HG02642 (cell line): Measurements from ENCODE around the gene AUH.
"Not testable (repeated sequence)": the region's sequence is repeated elsewhere in the genome, so short reads cannot be mapped to it uniquely, and the experiment has no call there.

ENCODE experiments used
- ATAC-seq: cut with Tn5 transposase; IDR thresholded peaks from one replicate; pipeline ENCODE4 v1.9.1; 2021; ENCODE audit warnings: mild to moderate bottlenecking; ENCODE audit not compliant: unreplicated experiment, poor library complexity

The AUH gene, protein sequence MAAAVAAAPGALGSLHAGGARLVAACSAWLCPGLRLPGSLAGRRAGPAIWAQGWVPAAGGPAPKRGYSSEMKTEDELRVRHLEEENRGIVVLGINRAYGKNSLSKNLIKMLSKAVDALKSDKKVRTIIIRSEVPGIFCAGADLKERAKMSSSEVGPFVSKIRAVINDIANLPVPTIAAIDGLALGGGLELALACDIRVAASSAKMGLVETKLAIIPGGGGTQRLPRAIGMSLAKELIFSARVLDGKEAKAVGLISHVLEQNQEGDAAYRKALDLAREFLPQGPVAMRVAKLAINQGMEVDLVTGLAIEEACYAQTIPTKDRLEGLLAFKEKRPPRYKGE

GRCh38 chr9:91361291-91362050 lies at the start of gene AUH:
TSS of gene AUH (minus strand) at chr9:91361918. CDS start at chr9:91361889, 29 bp downstream.
- ATAC-seq: peak; percentile 92

- no peak for ATAC-seq
Observed at GRCh38 chr9:91411096-91411771, 49.5 kb upstream of the AUH start.

GRCh38 chr9:91410161-91410560 lies 48.4 kb upstream of the AUH start:
- ATAC-seq: no peak

DNA sequence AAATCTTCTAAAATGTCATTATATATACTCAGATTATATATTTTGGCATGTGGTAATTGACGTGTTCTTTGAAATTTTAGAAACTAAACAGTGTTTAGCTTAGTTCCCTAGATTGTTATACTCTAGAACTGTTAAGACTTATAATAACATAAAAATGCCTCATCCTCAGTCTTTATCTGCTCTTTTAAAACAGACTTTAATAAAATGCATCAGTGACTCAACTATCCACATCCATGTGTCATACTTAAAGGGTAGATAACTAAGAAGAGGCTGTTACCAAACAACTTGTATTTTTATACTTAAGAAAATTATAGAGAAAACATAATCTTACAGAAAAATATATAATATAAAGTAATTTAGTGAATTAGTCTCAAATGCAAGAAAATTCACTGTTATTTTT lies 46.8 kb upstream of the AUH start:
- ATAC-seq: no peak

- no peak for ATAC-seq
Observed at GRCh38 chr9:91407580-91408318, 46.0 kb upstream of the AUH start.

- ATAC-seq: no peak
Observed at GRCh38 chr9:91405343-91406077, 43.8 kb upstream of the AUH start.

GRCh38 chr9:91403665-91404543 lies 42.2 kb upstream of the AUH start:
- ATAC-seq: no peak

DNA sequence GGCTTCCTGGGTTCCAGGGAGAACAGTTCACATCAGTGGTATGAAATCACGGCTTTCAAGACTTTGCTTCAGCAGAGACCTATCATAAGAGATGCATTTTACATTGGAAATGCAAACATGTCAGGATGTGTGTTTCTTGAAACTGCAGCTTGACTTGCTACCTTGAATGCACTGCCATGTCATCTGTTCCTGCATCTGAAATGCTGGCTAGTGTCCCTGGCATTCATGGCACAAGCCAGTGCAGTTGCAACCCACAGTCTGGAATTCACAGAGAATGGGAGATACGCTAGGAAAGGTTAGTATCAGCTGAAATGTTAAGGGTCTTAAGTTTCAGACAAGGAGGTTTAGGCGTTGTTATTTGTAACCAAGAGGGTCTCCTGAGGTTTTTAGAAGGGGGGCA lies 37.2 kb upstream of the AUH start:
- no peak for ATAC-seq

- no peak for ATAC-seq
Observed at GRCh38 chr9:91395553-91396471, 34.1 kb upstream of the AUH start.

GRCh38 chr9:91395106-91395552 lies 33.4 kb upstream of the AUH start:
- ATAC-seq: no peak

DNA sequence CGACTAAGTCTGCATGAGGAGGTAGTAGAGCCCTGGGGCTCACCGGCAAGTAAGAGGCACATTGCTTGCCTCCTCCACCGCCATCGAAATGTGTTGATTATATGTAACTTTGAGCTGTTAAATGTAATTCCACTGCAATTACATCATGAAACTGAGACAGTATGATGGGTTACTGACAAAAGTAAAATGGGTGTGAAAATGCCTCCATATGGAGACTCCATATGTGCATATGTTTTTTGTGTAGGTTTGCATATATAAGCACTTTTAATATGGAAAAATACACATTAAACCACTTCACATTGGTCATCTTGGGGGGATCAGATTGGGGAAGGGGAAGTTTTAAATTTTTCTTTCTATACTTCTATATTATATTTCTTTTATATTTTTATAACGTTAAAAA lies 32.1 kb upstream of the AUH start:
- no peak for ATAC-seq

DNA sequence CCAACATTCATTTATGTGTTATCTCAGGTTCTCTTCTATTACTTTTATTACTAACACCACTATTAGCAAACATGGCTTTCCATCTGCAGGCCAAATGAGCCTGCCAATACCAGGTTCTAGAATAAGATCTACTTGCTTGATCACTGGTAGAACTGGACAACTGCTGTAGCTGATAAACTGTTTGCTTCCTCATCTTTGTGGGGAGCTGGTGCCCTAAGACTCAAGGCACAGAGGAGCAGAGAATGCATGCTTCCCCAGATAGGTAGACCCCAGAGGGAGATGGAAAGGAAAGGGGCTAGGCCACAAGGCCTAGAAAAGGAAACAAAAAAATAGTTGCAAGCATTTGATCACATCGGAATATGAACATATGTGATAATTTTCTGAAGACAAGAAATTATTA lies 30.7 kb upstream of the AUH start:
- no peak for ATAC-seq

DNA sequence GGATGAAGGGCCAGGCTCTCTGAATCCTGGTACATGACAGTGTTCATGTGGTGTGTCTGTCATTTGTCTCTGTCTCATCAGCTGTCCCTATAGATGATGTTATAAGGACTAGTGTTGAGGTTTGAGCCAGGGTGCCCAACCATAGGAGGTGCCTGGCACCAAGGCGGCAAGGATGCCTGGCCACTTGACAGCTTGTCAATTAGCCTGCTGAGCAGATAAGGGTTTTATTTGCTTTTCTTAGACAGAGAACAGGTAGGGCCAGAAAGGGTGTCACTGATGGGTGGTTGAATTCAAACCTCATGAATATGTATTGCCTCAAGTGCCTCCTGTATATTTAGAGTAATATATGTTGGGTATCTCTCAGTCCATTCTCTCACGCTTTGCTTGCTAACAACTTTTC lies 30.1 kb upstream of the AUH start:
- no peak for ATAC-seq

- no peak for ATAC-seq
Observed at GRCh38 chr9:91391412-91391811, 29.7 kb upstream of the AUH start.

- not testable (repeated sequence) for ATAC-seq
Observed at GRCh38 chr9:91389686-91390085, 28.0 kb upstream of the AUH start.

GRCh38 chr9:91386765-91387164 lies 25.0 kb upstream of the AUH start:
- no peak for ATAC-seq

DNA sequence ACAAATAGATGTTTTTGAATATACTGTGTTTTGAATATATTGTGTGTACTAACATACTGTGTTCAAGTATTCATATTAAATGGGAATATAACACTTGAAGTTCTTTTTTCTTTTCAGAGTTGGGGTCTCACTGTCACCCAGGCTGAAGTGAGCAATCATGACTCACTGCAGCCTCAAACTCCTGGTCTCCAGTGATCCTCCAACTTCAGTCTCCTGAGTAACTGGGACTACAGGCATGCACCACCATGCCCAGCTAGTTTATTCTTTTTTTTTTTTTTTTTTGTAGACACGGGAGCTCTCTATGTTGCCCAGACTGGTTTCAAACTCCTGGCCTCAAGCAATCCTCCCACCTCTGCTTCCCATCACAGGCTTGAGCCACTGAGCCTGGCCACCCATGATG lies 23.2 kb upstream of the AUH start:
- no peak for ATAC-seq

- no peak for ATAC-seq
Observed at GRCh38 chr9:91383577-91383976, 21.9 kb upstream of the AUH start.
